GM12891 (cell line): Measurements from ENCODE around the gene SCYGR7.
"Not testable (repeated sequence)": the region's sequence is repeated elsewhere in the genome, so short reads cannot be mapped to it uniquely, and the experiment has no call there.

Experiments
- DNase-seq: peaks from one replicate; pipeline ENCODE4 v3.0.0; 2011; ENCODE audit warnings: low spot score; ENCODE audit not compliant: insufficient read length
- FAIRE-seq: peaks from 2 replicates; lab custom pipeline; 2011; peaks lifted over from hg19 to GRCh38; lab: Jason Lieb, UNC
- PAX5 ChIP-seq: IDR thresholded peaks from 2 replicates; pipeline ENCODE4 v1.6.1; 2011; ENCODE audit warnings: low read length, moderate library complexity, mild to moderate bottlenecking; ENCODE audit not compliant: insufficient read depth, severe bottlenecking
- POLR2A ChIP-seq: IDR thresholded peaks from 2 replicates; pipeline ENCODE4 v1.6.1; 2011; ENCODE audit warnings: low read depth, low read length, control low read depth
- POLR2AphosphoS5 ChIP-seq: IDR thresholded peaks from 2 replicates; pipeline ENCODE4 v1.6.1; 2011; ENCODE audit warnings: low read depth, low read length, control low read depth
- POU2F2 ChIP-seq: IDR thresholded peaks from 2 replicates; pipeline ENCODE4 v1.6.1; 2011; ENCODE audit warnings: low read depth, mild to moderate bottlenecking, control low read depth, low read length, moderate library complexity
- SPI1 ChIP-seq: IDR thresholded peaks from 2 replicates; pipeline ENCODE4 v1.6.1; 2011; ENCODE audit warnings: low read depth, low read length, control low read depth
- TAF1 ChIP-seq: IDR thresholded peaks from 2 replicates; pipeline ENCODE4 v1.6.1; 2011; ENCODE audit warnings: low read depth, low read length, control low read depth

The SCYGR7 gene

DNA sequence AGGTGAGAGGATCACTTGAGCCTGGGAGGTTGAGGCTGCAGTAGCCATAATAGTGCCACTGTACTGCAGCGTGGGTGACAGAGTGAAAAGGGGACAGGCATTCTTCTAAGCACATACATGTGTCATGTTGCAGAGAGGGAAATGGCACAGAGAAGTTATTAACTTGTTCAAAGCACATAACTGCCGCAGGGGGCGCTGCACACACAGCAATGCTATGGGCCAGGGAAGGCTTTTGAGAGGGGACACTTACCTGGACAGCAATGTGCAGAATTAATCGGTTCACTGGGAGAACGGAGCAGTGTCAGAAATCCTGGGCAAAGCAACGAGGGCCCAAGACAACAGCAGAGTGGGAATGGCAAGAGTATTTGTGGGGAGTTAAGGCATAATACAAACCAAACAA, 19.9 kb downstream of the SCYGR7 start:
- FAIRE-seq (no peak), DNase-seq (no peak)
- TF ChIP-seq PAX5, result no peak
- TF ChIP-seq TAF1, result no peak
- TF ChIP-seq POLR2AphosphoS5, result no peak
- TF ChIP-seq POLR2A, result no peak
- no peak for TF ChIP-seq POU2F2
- TF ChIP-seq SPI1, result no peak

DNA sequence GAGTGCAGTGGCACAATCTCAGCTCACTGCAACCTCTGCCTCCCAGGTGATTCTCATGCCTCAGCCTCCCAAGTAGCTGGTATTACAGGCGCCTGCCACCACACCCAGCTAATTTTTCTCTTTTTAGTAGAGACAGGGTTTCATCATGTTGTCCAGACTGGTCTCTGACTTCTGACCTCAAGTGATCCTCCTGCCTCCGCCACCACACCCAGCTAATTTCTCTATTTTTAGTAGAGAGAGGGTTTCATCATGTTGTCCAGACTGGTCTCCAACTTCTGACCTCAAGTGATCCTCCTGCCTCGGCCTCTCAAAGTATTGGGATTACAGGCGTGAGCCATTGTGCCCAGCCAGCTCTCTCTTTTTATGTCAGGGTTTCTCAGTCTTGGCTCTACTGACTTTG, 28.1 kb downstream of the SCYGR7 start:
- not testable (repeated sequence) for DNase-seq, FAIRE-seq

DNA sequence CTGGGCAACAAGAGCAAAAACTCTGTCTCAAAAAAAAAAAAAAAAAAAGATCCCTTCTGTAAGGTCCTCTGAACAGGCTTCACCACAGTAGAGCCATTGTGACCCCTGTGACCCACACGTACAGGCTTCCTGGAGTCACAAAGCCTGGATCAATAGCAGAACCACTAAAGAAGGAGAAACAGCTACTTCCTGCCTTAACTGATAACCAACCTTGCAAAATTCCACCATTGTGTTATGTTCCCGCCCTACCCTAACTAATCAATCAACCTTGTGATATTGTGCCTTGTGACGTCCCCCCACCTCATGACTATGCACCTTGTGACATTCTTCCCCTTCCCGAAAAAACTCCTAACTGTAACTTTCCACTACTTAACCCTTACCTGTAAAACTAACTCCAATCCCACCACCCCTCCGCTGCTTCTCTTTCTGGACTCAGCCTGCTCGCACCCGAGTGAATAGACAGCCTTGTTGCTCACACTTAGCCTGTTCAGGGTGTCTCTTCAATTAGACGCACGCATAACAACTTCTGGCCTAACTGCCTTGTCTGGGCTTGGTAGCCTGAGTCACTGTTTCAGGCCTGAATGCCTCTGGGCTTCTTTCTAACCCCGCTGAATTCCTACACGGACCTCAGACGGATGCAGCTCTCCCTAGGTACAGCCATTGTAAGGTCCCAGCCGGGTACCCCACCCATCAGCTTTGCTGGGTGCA, 31.4 kb downstream of the SCYGR7 start:
- DNase-seq, result no peak
- TF ChIP-seq POU2F2, result no peak
- TF ChIP-seq POLR2AphosphoS5, result no peak
- no peak for TF ChIP-seq TAF1
- TF ChIP-seq SPI1, result no peak
- TF ChIP-seq PAX5, result no peak
- TF ChIP-seq POLR2A, result no peak
- FAIRE-seq, result no peak

DNA sequence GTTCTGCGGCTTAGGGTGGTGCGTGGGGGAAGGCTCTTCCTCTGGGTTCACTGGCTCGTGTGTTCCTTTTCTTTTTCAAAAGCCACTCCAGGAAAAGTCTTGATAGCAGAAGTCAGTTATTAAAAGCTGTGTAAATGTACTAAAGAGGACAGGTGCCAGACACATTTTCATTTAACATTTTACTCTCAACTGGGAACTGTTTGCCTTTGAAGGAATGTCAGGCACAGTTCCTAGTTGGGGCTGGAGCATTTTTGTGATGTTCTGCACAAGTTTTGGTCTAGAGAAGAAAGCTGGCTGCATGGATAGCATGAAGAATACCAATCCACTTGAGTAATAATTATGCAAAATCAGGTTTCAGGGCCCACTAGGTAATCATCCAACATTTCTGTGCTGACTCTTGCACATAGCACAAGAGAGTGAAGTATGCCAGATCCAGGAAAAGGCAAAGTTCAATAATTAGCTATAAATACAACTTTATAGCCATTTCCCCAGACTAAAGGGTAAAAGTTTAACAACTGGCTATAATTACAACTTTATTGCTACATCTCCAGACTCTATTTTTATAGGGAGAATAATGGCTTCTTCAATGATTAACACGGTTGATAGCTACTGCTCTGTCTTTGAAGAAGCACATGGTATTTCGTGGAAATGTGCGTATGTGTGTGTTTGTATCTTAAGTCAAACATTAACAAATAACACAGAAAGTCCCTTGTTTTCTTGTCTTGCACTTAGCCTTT, 33.8 kb downstream of the SCYGR7 start:
- TF ChIP-seq POU2F2, result no peak
- TF ChIP-seq PAX5, result no peak
- no peak for TF ChIP-seq SPI1
- no peak for TF ChIP-seq POLR2A
- TF ChIP-seq TAF1, result no peak
- no peak for TF ChIP-seq POLR2AphosphoS5
- no peak for DNase-seq
- FAIRE-seq, result no peak

DNA sequence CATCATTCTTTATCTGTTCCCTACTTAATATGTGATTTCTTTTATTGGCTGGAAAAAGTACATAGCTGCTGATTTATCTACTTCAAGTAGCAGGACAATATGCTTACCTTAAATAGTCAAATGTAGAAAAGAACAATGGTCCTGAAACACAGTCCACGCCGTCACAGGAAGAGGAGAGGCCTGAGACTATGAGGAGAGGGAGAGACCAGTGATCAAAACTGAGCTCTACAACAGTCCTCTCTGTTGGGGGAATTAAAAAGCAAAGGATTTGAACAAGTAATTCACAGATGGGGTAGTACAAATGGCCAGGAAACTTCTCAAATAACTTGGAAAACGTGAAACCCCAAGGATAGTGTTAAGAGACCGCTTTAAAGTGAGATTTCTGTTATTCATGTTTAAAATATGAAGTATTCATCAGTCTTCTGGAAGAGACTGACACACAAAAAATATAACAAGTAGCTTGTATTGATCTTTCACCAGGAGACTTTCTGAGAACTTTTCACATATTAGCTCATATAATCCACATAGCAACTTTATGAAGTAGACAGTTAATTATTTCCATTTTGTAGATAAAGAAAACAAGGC, 37.7 kb downstream of the SCYGR7 start:
- DNase-seq (no peak), FAIRE-seq (no peak)
- no peak for TF ChIP-seq TAF1
- TF ChIP-seq PAX5, result no peak
- no peak for TF ChIP-seq POU2F2
- TF ChIP-seq POLR2A, result no peak
- TF ChIP-seq POLR2AphosphoS5, result no peak
- no peak for TF ChIP-seq SPI1

DNA sequence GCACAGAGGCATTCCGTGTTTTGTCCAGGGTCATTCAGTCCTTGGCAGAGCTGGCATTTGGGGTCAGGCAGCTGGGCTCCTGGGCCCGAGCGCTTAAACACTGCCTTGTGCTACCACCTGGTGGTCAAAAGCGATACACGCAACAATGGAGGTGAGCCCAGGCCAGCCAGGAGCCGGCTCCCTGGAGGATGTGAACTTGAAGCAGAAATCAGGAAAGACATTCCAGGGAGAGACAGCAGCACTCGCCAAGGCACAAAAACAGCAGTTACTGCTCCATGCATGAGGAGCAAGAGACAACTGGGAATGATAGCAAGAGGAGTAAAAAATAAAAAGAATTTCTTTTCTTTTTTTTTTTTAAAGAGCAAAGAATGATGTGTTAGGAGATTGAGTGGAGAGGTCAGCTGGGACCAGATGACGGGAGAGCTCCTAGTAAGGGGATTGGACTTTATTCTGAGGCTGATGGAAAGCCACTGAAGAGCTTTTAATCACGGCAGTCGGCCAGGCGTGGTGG, 38.3 kb downstream of the SCYGR7 start:
- DNase-seq, result peak; percentile 71
- peak; percentile 78 for FAIRE-seq
- TF ChIP-seq TAF1 (no peak), POU2F2 (no peak), POLR2A (no peak), POLR2AphosphoS5 (no peak), SPI1 (no peak), PAX5 (no peak)

DNA sequence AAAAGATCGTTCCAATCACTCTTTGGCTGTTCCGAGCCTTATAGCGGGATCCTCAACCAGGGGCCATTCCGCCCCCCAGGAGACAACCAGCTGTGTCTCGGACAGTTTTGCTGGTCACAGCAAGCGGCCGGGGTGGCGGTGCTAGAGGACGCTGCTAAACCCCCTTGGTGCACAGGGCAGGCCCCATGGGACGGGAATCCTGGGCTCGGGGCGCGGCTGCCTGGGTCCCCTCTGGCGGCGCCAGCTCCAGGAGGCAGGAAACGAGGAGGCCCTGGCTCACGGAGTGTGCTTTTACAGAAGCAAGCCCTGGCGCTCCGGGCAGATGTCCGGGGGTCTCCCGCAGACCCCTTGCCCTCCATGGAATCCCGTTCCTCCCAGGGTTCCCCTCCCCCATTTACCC, 39.7 kb downstream of the SCYGR7 start:
- DNase-seq (no peak), FAIRE-seq (no peak)
- TF ChIP-seq SPI1 (no peak), TAF1 (no peak)

DNA sequence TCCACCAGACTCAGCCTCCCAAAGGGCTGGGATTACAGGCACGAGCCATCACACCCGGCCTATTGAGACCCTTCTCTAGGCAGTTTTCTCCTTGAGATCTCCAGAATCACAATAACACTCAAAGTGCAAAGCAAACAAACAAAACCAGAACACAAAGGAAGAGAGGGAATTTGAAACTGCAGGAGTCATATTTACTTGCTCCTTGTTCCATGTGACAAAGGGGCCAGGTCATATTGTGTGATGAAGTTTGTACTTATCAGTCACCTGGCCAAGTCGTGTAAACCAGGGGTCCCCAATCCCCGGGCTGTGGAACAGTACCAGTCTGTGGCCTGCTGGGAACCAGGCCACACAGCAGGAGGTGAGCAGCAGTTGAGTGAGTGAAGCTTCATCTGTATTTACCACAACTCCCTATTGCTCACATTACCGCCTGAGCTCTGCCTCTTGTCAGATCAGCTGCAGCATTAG, 44.1 kb downstream of the SCYGR7 start:
- no peak for FAIRE-seq
- TF ChIP-seq TAF1 (no peak), SPI1 (no peak), POLR2AphosphoS5 (no peak), POU2F2 (no peak), PAX5 (no peak), POLR2A (no peak)
- DNase-seq, result no peak

DNA sequence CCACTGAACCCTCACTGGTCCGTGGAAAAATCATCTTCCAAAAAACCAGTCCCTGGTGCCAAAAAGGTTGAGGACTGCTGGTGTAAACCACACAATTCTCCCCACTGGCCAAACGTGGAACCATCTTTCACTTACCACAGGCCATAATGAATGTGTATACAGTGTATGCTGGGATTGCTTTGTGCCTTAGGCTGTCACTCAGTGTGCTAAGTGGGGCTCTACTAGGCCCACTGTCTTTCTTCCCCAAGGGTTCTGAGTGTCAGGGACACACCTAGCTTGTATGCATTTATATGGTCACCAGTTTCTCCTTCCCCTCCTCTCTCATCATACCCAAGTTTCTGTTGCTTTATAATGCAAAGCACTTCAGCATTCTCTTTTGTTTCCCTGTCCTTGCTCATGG, 44.8 kb downstream of the SCYGR7 start:
- no peak for TF ChIP-seq SPI1
- TF ChIP-seq PAX5, result no peak
- no peak for TF ChIP-seq POU2F2
- no peak for TF ChIP-seq TAF1
- no peak for TF ChIP-seq POLR2AphosphoS5
- no peak for TF ChIP-seq POLR2A
- FAIRE-seq (no peak), DNase-seq (no peak)
